ENCODE measurements around the gene DNAH12.

The DNAH12 gene

DNA sequence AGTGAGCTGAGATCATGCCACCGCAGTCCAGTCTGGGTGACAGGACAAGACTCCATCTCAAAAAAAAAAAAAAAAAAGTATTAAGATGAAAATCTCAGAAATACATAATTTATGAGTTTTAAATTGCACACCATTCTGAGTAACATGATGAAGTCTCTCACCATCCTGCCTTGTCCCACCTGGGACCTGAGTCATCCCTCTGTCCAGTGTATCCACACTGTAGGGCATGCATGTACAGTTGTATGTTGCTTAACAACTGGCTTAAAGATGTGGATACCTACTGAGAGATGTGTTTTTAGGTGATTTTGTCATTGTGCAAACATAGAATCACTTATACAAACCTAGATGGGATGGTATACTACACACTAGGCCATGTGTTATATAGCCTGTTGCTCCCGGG, 268.8 kb downstream of the DNAH12 start:
- H3K4me2 ChIP-seq (ENCODE audit: low read length): no peak overlapping the region
- H3K79me2 ChIP-seq (ENCODE audit: control insufficient read depth, low read length): no peaks in the 10 kb centered on the region
- H4K20me1 ChIP-seq (ENCODE audit: control insufficient read depth, insufficient read depth, low read depth, low read length): no peaks in the 10 kb centered on the region
- H3F3A ChIP-seq (ENCODE audit: control insufficient read depth, insufficient read depth): no peaks in the 10 kb centered on the region
- TF ChIP-seq, protein P1, sequence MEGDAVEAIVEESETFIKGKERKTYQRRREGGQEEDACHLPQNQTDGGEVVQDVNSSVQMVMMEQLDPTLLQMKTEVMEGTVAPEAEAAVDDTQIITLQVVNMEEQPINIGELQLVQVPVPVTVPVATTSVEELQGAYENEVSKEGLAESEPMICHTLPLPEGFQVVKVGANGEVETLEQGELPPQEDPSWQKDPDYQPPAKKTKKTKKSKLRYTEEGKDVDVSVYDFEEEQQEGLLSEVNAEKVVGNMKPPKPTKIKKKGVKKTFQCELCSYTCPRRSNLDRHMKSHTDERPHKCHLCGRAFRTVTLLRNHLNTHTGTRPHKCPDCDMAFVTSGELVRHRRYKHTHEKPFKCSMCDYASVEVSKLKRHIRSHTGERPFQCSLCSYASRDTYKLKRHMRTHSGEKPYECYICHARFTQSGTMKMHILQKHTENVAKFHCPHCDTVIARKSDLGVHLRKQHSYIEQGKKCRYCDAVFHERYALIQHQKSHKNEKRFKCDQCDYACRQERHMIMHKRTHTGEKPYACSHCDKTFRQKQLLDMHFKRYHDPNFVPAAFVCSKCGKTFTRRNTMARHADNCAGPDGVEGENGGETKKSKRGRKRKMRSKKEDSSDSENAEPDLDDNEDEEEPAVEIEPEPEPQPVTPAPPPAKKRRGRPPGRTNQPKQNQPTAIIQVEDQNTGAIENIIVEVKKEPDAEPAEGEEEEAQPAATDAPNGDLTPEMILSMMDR (IDR thresholded peaks at IDR 0.05; ENCODE audit: low read depth, low read length, poor library complexity, severe bottlenecking): no peak
- no peak for TF ChIP-seq EZH2phosphoT487 (IDR thresholded peaks at IDR 0.05; ENCODE audit: borderline replicate concordance, low read length)
- no peak overlapping the region for H3K27ac ChIP-seq (ENCODE audit: low read depth, low read length)
- no peaks in the 10 kb centered on the region for H3K27me3 ChIP-seq (ENCODE audit: control insufficient read depth, low read length)
- H3K9me3 ChIP-seq (ENCODE audit: control insufficient read depth, insufficient read depth, low read length): no peaks in the 10 kb centered on the region
- no peaks in the 10 kb centered on the region for H3K9me2 ChIP-seq (replicated peaks; ENCODE audit: control insufficient read depth, low read length)
- H3K36me3 ChIP-seq (ENCODE audit: control insufficient read depth, low read length): peaks cover 15% of the 10 kb centered on the region
- no peaks in the 10 kb centered on the region for H3K4me1 ChIP-seq (ENCODE audit: control insufficient read depth, low read length)
- H3K4me3 ChIP-seq (ENCODE audit: low read length): no peak overlapping the region

DNA sequence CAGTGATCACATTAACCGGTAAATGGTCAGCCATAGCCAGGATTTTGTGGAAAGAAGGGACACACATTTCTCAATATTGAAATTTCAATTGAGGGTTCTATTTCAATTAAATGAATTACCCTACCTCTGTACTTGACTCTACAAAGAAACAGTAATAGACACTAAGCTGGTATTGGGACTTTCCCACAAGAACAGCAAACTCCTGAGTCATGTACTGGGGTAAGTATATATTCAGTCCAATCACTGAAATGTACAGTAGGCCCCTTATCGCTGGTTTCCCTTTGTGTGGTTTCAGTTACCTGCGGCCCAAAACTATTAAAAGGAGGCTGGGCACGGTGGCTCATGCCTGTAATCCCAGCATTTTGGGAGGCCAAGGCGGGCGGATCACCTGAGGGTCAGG, 269.3 kb downstream of the DNAH12 start:
- H3F3A ChIP-seq (ENCODE audit: control insufficient read depth, insufficient read depth): no peaks in the 10 kb centered on the region
- H3K9me3 ChIP-seq (ENCODE audit: control insufficient read depth, insufficient read depth, low read length): no peaks in the 10 kb centered on the region
- H3K4me1 ChIP-seq (ENCODE audit: control insufficient read depth, low read length): no peaks in the 10 kb centered on the region
- no peaks in the 10 kb centered on the region for H3K27me3 ChIP-seq (ENCODE audit: control insufficient read depth, low read length)
- no peaks in the 10 kb centered on the region for H3K9me2 ChIP-seq (replicated peaks; ENCODE audit: control insufficient read depth, low read length)
- H4K20me1 ChIP-seq (ENCODE audit: control insufficient read depth, insufficient read depth, low read depth, low read length): no peaks in the 10 kb centered on the region
- no peaks in the 10 kb centered on the region for H3K79me2 ChIP-seq (ENCODE audit: control insufficient read depth, low read length)
- peaks cover 20% of the 10 kb centered on the region for H3K36me3 ChIP-seq (ENCODE audit: control insufficient read depth, low read length)
- no peak overlapping the region for H3K4me2 ChIP-seq (ENCODE audit: low read length)
- no peak overlapping the region for H3K4me3 ChIP-seq (ENCODE audit: low read length)
- TF ChIP-seq, protein P1 (IDR thresholded peaks at IDR 0.05; ENCODE audit: low read depth, low read length, poor library complexity, severe bottlenecking): no peak
- TF ChIP-seq EZH2phosphoT487 (IDR thresholded peaks at IDR 0.05; ENCODE audit: borderline replicate concordance, low read length): no peak
- no peak overlapping the region for H3K27ac ChIP-seq (ENCODE audit: low read depth, low read length)

DNA sequence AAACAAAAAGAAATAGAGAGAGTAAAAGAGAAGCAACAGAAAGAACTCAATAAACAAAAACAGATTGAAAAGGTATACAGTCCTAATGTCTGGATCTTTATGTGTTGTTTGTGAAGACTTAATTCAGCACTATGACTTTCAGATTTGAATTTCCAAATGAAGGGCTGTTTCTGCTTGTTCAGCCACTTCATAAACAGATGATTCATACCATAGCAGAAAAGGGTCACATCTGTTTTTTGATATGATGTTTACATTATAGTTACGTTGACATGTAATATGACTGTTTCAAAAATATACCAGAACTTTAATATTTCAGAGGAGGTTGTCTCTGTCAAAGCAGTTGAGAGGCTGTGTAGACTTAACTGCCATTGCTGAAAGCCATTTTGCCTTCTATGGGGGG, 275.7 kb downstream of the DNAH12 start:
- H3K36me3 ChIP-seq (ENCODE audit: control insufficient read depth, low read length): peaks cover 78% of the 10 kb centered on the region
- no peaks in the 10 kb centered on the region for H3F3A ChIP-seq (ENCODE audit: control insufficient read depth, insufficient read depth)
- H3K4me3 ChIP-seq (ENCODE audit: low read length): no peak overlapping the region
- no peaks in the 10 kb centered on the region for H3K79me2 ChIP-seq (ENCODE audit: control insufficient read depth, low read length)
- H3K4me1 ChIP-seq (ENCODE audit: control insufficient read depth, low read length): no peaks in the 10 kb centered on the region
- H4K20me1 ChIP-seq (ENCODE audit: control insufficient read depth, insufficient read depth, low read depth, low read length): no peaks in the 10 kb centered on the region
- H3K9me2 ChIP-seq (replicated peaks; ENCODE audit: control insufficient read depth, low read length): no peaks in the 10 kb centered on the region
- no peak overlapping the region for H3K27ac ChIP-seq (ENCODE audit: low read depth, low read length)
- TF ChIP-seq, protein P1 (IDR thresholded peaks at IDR 0.05; ENCODE audit: low read depth, low read length, poor library complexity, severe bottlenecking): no peak
- TF ChIP-seq EZH2phosphoT487 (IDR thresholded peaks at IDR 0.05; ENCODE audit: borderline replicate concordance, low read length): no peak
- H3K4me2 ChIP-seq (ENCODE audit: low read length): no peak overlapping the region
- no peaks in the 10 kb centered on the region for H3K9me3 ChIP-seq (ENCODE audit: control insufficient read depth, insufficient read depth, low read length)
- H3K27me3 ChIP-seq (ENCODE audit: control insufficient read depth, low read length): no peaks in the 10 kb centered on the region

DNA sequence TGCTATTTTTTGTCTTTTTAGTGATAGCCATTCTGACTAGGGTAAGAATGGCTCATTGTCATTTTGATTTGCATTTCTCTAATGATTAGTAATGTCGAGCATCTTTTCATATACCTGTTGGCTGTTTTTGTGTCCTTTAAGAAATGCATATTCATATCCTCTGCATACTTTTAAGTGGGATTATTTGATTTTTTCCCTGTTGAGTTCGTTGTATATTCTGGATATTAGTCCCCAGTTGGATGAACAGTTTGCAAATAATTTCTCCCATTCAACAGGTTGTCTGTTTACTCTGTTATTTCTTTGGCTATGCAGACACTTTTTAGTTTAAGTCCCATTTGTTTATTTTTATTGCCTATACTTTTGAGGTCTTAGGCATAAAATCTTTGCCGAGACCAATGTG, 282.2 kb downstream of the DNAH12 start:
- Histone ChIP-seq H3K4me3 (ENCODE audit: low read length) (no peak overlapping the region), H3K4me2 (ENCODE audit: low read length) (no peak overlapping the region), H3K36me3 (ENCODE audit: control insufficient read depth, low read length) (peaks cover 84% of the 10 kb centered on the region), H4K20me1 (ENCODE audit: control insufficient read depth, insufficient read depth, low read depth, low read length) (no peaks in the 10 kb centered on the region), H3K27ac (ENCODE audit: low read depth, low read length) (no peak overlapping the region), H3K9me3 (ENCODE audit: control insufficient read depth, insufficient read depth, low read length) (no peaks in the 10 kb centered on the region), H3F3A (ENCODE audit: control insufficient read depth, insufficient read depth) (peaks cover 5% of the 10 kb centered on the region), H3K79me2 (ENCODE audit: control insufficient read depth, low read length) (no peaks in the 10 kb centered on the region), H3K4me1 (ENCODE audit: control insufficient read depth, low read length) (no peaks in the 10 kb centered on the region), H3K27me3 (ENCODE audit: control insufficient read depth, low read length) (no peaks in the 10 kb centered on the region), H3K9me2 (replicated peaks; ENCODE audit: control insufficient read depth, low read length) (no peaks in the 10 kb centered on the region)
- TF ChIP-seq, protein P1 (IDR thresholded peaks at IDR 0.05; ENCODE audit: low read depth, low read length, poor library complexity, severe bottlenecking): no peak
- no peak for TF ChIP-seq EZH2phosphoT487 (IDR thresholded peaks at IDR 0.05; ENCODE audit: borderline replicate concordance, low read length)

Data from DOHH2 (cell line).